Left forelimb (tissue), 1 donor: Measurements from ENCODE around the gene TNRC18.
"Not testable (repeated sequence)": the region's sequence is repeated elsewhere in the genome, so short reads cannot be mapped to it uniquely, and the experiment has no call there.

ENCODE experiments used
- DNase-seq: peaks from one replicate; pipeline ENCODE4 v3.0.0-alpha.2; 2018; ENCODE audit warnings: low spot score

TNRC18 gene

DNA sequence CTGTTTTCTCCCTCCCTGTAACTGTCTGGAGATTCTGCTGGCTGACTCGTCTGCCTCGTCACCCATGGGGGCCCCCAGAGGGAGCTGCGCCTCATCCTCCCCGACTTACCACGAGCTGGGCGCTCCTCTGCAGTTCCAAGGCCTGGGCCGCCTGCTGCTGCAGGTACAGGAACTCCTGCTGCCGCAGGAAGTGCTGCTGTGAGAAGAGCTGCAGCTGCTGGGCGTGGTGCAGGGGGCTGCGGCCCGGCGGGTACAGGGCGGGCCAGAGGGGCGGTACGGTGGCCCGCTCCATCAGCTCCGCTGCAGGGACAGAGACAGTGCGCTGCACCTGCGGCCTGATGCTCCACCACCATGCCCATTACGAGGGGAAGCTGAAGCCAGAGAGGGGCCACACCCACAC, 47.7 kb downstream of the TNRC18 start:
- DNase-seq = no peak

- no peak for DNase-seq
Measured at GRCh38 chr7:5374464-5374863, 49.2 kb downstream of the TNRC18 start.

DNA sequence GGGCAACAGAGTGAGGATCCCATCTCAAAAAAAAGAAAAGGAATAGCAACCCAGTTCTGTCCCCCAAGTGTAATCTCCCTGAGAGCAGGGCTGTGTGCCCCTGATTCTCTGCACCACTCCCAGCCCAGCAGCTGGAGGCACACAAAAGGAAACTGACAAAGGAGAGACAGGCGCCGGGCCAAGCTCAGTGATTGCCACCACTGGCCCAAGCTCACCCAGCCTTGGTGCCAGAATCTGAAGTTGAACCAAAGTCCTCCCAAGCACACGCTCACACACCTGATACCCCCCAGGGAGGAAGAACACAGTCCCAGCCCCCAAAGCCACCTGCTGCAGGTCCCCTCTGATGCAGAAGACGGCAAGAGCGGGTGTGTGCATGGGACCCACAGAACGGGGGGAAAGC, 50.3 kb downstream of the TNRC18 start:
- no peak for DNase-seq

DNA sequence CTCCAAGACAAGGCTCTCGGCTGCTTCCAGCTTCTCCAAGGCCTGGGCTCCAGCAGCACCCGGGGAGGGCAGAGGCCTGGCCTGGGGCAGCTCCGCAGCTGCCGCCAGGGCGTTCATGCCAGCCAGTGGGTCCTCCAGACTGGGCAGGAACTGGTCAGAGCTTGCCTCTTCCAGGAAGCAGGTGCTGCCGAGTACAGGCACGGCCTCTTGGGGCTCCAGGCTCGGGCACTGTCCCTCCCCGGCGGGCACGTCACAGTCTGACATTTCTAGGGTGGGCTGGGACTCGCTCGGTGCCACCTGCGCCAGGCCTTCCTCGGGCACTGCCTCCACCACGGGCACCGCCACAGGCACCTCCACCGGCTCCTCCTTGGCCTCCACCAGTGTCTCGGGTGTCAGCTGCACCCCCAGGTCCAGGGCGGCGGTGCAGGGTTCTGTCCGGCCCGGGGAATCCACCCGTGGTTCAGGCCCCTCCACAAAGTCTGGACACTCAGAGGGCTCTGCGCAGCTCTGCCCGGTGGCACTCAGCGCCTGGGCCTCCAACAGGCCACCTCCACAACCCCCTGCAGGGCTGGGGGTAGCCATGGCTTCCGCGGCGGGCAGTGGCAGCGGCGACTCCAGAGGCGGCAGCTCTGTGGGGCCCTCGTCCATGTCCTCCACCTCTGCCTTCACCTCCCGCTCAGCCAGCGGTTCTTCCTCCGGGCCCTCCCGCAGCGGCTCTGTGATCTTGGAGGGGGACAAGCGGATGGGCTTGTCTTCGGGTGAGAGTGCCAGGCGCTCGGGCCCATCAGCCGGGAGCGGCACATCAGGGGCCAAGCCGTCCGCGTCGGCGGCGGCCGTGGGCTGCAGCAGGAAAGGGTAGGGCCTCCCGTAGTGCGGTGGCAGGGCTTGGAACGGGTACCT, 52.9 kb downstream of the TNRC18 start:
- DNase-seq = no peak

DNA sequence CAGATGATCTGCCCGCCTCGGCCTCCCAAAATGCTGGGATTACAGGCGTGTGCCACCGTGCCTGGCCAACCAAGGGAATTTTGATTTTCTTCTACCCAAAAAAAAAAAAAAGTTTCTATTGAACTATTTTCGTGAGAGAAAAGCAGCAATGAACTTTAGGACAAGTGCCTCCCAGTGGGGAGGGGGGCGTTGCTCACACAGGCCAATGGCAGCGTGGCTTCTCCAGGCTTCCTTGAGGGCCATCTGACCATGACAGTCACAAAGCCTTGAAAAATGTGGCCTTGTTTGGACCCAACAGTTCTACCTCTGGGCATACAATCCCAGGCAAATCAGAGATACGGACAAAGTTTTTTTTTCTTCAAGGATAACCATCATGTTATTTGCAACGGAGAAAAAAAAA, 56.0 kb downstream of the TNRC18 start:
- no peak for DNase-seq

DNA sequence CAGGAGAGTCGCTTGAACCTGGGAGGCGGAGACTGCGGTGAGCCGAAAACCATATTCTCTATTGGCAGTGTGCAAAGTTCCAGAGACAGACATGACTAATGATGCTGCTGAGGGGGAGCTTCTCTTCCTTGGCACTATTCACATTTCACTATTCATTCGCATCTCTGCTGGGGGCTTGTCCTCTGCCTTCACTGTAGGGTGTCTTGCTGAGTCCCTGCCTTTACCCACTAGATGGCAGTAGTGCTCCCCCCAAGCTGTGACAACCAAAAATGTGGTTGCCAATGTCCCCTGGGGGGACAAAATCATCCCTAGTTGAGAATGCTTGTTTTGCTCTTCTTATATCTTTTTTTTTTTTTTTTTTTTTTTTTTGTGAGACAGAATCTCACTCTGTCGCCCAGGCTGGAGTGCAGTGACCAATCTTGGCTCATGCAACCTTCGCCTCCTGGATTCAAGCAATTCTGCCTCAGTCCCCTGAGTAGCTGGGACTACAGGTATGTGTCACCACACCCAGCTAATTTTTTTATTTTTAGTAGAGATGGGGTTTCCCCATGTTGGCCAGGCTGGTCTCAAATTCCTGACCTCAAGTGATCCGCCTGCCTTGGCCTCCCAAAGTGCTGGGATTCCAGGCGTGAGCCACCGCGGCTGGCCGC, 57.5 kb downstream of the TNRC18 start:
- DNase-seq = not testable (repeated sequence)

- DNase-seq = no peak
Measured at GRCh38 chr7:5363729-5364128, 59.9 kb downstream of the TNRC18 start.

GRCh38 chr7:5362466-5362865, 61.2 kb downstream of the TNRC18 start:
- no peak for DNase-seq

GRCh38 chr7:5361446-5362127, 62.0 kb downstream of the TNRC18 start:
- no peak for DNase-seq

GRCh38 chr7:5360971-5361370, 62.7 kb downstream of the TNRC18 start:
- DNase-seq = no peak

DNA sequence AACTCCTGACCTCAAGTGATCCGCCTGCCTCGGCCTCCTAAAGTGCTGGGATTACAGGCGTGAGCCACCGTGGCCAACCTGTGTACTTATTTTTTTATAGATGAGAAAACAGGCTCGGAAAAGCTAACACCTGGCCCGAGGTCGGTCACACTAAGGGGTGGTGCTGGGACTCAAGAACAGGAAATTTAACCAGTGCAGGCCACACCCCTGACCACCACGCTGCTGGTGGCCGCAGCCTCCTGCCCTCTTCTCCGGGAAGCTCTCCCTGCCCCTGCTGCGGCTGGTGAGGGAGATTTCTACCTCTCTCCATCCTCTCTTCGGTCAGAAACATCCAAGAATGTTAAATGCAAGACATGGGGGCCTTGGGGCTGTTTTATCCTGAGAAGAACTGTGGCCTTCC, 63.2 kb downstream of the TNRC18 start:
- no peak for DNase-seq

- not testable (repeated sequence) for DNase-seq
Measured at GRCh38 chr7:5360021-5360420, 63.6 kb downstream of the TNRC18 start.

DNA sequence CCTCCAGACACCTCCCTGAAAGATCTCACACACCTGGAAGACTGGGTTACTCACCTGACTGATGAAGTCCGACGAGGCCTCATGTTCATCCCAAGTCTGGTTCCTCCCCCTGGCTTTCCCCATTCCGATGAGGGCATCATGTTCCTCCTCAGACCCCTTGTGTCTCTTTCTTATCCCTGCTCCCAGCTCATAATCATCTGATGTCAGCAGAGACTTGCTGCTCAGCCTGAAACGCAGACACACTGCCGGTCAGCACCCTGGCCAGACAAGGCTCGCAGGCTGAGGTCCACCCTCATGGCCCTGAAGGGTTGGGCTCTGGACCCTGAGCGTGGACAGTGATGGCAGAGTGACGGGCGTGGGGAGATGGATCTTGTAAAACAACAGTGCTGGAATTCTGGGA, 64.3 kb downstream of the TNRC18 start:
- no peak for DNase-seq

- DNase-seq = no peak
Measured at GRCh38 chr7:5357951-5358350, 65.7 kb downstream of the TNRC18 start.

GRCh38 chr7:5356751-5357119, 66.9 kb downstream of the TNRC18 start:
- DNase-seq = no peak

- DNase-seq = no peak
Measured at GRCh38 chr7:5354460-5355232, 69.0 kb downstream of the TNRC18 start.

GRCh38 chr7:5352440-5353010, 71.1 kb downstream of the TNRC18 start:
- DNase-seq = no peak

- no peak for DNase-seq
Measured at GRCh38 chr7:5351507-5352265, 71.9 kb downstream of the TNRC18 start.

GRCh38 chr7:5350600-5351385, 72.8 kb downstream of the TNRC18 start:
- DNase-seq = no peak

- DNase-seq = no peak
Measured at GRCh38 chr7:5350174-5350463, 73.5 kb downstream of the TNRC18 start.
